ENCODE measurements around the gene ACOXL.

Gene ACOXL

GRCh38 chr2:110688594-110689091 lies 43.7 kb upstream of the ACOXL start:
- Histone ChIP-seq H3K4me3 (ENCODE audit: low read depth, low read length) (no peak overlapping the region), H3K4me1 (ENCODE audit: control insufficient read depth, insufficient read depth, low read length) (no peaks in the 10 kb centered on the region), H3K27ac (ENCODE audit: extremely low read depth, low read depth, low read length) (no peak overlapping the region), H3K36me3 (ENCODE audit: control insufficient read depth in 2 of 2, insufficient read depth in 1 of 2, low read length in 2 of 2) (no peaks in the 10 kb centered on the region), H3K9me3 (ENCODE audit: control insufficient read depth, insufficient read depth, low read depth, low read length) (no peaks in the 10 kb centered on the region)
- CTCF ChIA-PET = interaction anchor here (0.6 to 1.5 kb wide), 2 partner anchors 48 to 53 kb away, joined by 3 to 4 read pairs; no protein-coding TSS in a partner anchor
- POLR2A ChIA-PET = interaction anchor here (1.0 kb wide), 1 partner anchor 10 kb away, joined by 9 read pairs; the partner anchor contains the start of gene BUB1
- TF ChIP-seq ZNF202 (tag by site-specific recombination; IDR thresholded peaks at IDR 0.05; ENCODE audit: borderline replicate concordance) (no peak), ZIC2 (tag by site-specific recombination; IDR thresholded peaks at IDR 0.05) (peak; percentile 37)

GRCh38 chr2:110690083-110690965 lies 42.0 kb upstream of the ACOXL start:
- POLR2A ChIA-PET = no interaction called here
- CTCF ChIA-PET = interaction anchor here (1.5 kb wide), 1 partner anchor 51 kb away, joined by 4 read pairs; no protein-coding TSS in a partner anchor
- no peak overlapping the region for H3K27ac ChIP-seq (ENCODE audit: extremely low read depth, low read depth, low read length)

GRCh38 chr2:110691612-110692258 lies 40.6 kb upstream of the ACOXL start:
- ChIA-PET POLR2A (no interaction called here), CTCF (no interaction called here)
- no peaks in the 10 kb centered on the region for H3K4me1 ChIP-seq (ENCODE audit: control insufficient read depth, insufficient read depth, low read length)
- no peak overlapping the region for H3K27ac ChIP-seq (ENCODE audit: extremely low read depth, low read depth, low read length)
- H3K9me3 ChIP-seq (ENCODE audit: control insufficient read depth, insufficient read depth, low read depth, low read length) = no peaks in the 10 kb centered on the region
- H3K4me3 ChIP-seq (ENCODE audit: low read depth, low read length) = no peak overlapping the region
- H3K36me3 ChIP-seq (ENCODE audit: control insufficient read depth in 2 of 2, insufficient read depth in 1 of 2, low read length in 2 of 2) = no peaks in the 10 kb centered on the region
- TF ChIP-seq ZNF391 (tag by site-specific recombination; IDR thresholded peaks at IDR 0.05; ENCODE audit: borderline replicate concordance, low read depth) (no peak), ZSCAN18 (tag by site-specific recombination; IDR thresholded peaks at IDR 0.05) (no peak), GLIS1 (tag by site-specific recombination; IDR thresholded peaks at IDR 0.05) (no peak), YY2 (tag by site-specific recombination; IDR thresholded peaks at IDR 0.05) (no peak), ZNF544 (tag by site-specific recombination; IDR thresholded peaks at IDR 0.05) (no peak), PRDM4 (tag by site-specific recombination; IDR thresholded peaks at IDR 0.05) (no peak), KLF8 (tag by site-specific recombination; IDR thresholded peaks at IDR 0.05) (no peak), ZNF394 (tag by site-specific recombination; IDR thresholded peaks at IDR 0.05; ENCODE audit: borderline replicate concordance) (no peak)

More at GRCh38 chr2:110690083-110690965, 42.0 kb upstream of the ACOXL start:
- no peaks in the 10 kb centered on the region for H3K36me3 ChIP-seq (ENCODE audit: control insufficient read depth in 2 of 2, insufficient read depth in 1 of 2, low read length in 2 of 2)
- no peaks in the 10 kb centered on the region for H3K9me3 ChIP-seq (ENCODE audit: control insufficient read depth, insufficient read depth, low read depth, low read length)
- H3K4me1 ChIP-seq (ENCODE audit: control insufficient read depth, insufficient read depth, low read length) = no peaks in the 10 kb centered on the region
- no peak overlapping the region for H3K4me3 ChIP-seq (ENCODE audit: low read depth, low read length)
- TF ChIP-seq BCL11B (tag by site-specific recombination; IDR thresholded peaks at IDR 0.05; ENCODE audit: low read depth) (no peak), ZNF148 (tag by site-specific recombination; IDR thresholded peaks at IDR 0.05; ENCODE audit: borderline replicate concordance) (no peak), ZNF274 (IDR thresholded peaks at IDR 0.05; ENCODE audit: low read length) (no peak), ZNF274 (tag by site-specific recombination; IDR thresholded peaks at IDR 0.05; ENCODE audit: borderline replicate concordance) (no peak), ZNF645 (tag by site-specific recombination; IDR thresholded peaks at IDR 0.05) (no peak), KLF10 (tag by site-specific recombination; IDR thresholded peaks at IDR 0.05) (no peak), ZNF544 (tag by site-specific recombination; IDR thresholded peaks at IDR 0.05) (no peak), ZNF596 (tag by site-specific recombination; IDR thresholded peaks at IDR 0.05) (no peak), ZNF670 (tag by site-specific recombination; IDR thresholded peaks at IDR 0.05; ENCODE audit: low read depth) (no peak), YY2 (tag by site-specific recombination; IDR thresholded peaks at IDR 0.05) (no peak), ZSCAN16 (tag by site-specific recombination; IDR thresholded peaks at IDR 0.05) (no peak)

All from HEK293 (cell line).